GM19328 (cell line): ENCODE results near the gene GPR150.
"Not testable (repeated sequence)": the region's sequence is repeated elsewhere in the genome, so short reads cannot be mapped to it uniquely, and the experiment has no call there.

Source experiments
- ATAC-seq: cut with Tn5 transposase; IDR thresholded peaks from one replicate; pipeline ENCODE4 v1.9.1; 2021; ENCODE audit warnings: mild to moderate bottlenecking, moderate library complexity; ENCODE audit not compliant: unreplicated experiment

The GPR150 gene

GRCh38 chr5:95621839-95622629, 2.1 kb downstream of the GPR150 start:
- ATAC-seq, result no peak

GRCh38 chr5:95623706-95624105, 3.8 kb downstream of the GPR150 start:
- no peak for ATAC-seq

GRCh38 chr5:95624368-95624767, 4.5 kb downstream of the GPR150 start:
- ATAC-seq, result no peak

GRCh38 chr5:95626701-95627100, 6.8 kb downstream of the GPR150 start:
- ATAC-seq, result no peak

- ATAC-seq, result no peak
Measured at GRCh38 chr5:95627971-95628810, 8.3 kb downstream of the GPR150 start.

GRCh38 chr5:95628933-95629332, 9.0 kb downstream of the GPR150 start:
- no peak for ATAC-seq

GRCh38 chr5:95630394-95630917, 10.6 kb downstream of the GPR150 start:
- ATAC-seq, result no peak

- ATAC-seq, result no peak
Measured at GRCh38 chr5:95631255-95631958, 11.5 kb downstream of the GPR150 start.

GRCh38 chr5:95631991-95632675, 12.2 kb downstream of the GPR150 start:
- ATAC-seq, result peak; percentile 88

GRCh38 chr5:95632942-95633341, 13.1 kb downstream of the GPR150 start:
- not testable (repeated sequence) for ATAC-seq

- no peak for ATAC-seq
Measured at GRCh38 chr5:95633671-95634070, 13.8 kb downstream of the GPR150 start.

GRCh38 chr5:95634081-95634480, 14.2 kb downstream of the GPR150 start:
- ATAC-seq, result no peak

GRCh38 chr5:95638632-95639031, 18.7 kb downstream of the GPR150 start:
- no peak for ATAC-seq

GRCh38 chr5:95641741-95642220, 21.9 kb downstream of the GPR150 start:
- no peak for ATAC-seq

GRCh38 chr5:95643152-95643551, 23.3 kb downstream of the GPR150 start:
- ATAC-seq, result no peak

- ATAC-seq, result peak; percentile 40
Measured at GRCh38 chr5:95644351-95645042, 24.6 kb downstream of the GPR150 start.

- ATAC-seq, result not testable (repeated sequence)
Measured at GRCh38 chr5:95646226-95646568, 26.3 kb downstream of the GPR150 start.

GRCh38 chr5:95646569-95647431, 26.9 kb downstream of the GPR150 start, which contains the start of gene RFESD:
Gene RFESD, plus strand, starts transcription at chr5:95646777. Its CDS starts 5,495 bp downstream, at chr5:95652272.
- ATAC-seq, result peak; percentile 96
